SW480 (cell line): ENCODE data around the gene STUB1.
A peak's percentile ranks its signal among the peaks of the same experiment; 100 is the strongest.

ENCODE experiments used
- DNase-seq: peaks from one replicate; pipeline ENCODE4 v3.0.0-alpha.2; 2016; ENCODE audit warnings: low spot score

The STUB1 gene

GRCh38 chr16:679814-680624 is at the start of gene STUB1:
TSS of gene STUB1 (plus strand) at chr16:680410. CDS start at chr16:680526, 116 bp downstream.
- DNase-seq = peak; percentile 82

- DNase-seq = no peak
Observed at GRCh38 chr16:630815-631405, 49.3 kb upstream of the STUB1 start, which contains the start of gene WFIKKN1. TSS of gene WFIKKN1 (plus strand) at chr16:630985. CDS start at chr16:631254, 269 bp downstream.

- DNase-seq = no peak
Observed at GRCh38 chr16:631808-632358, 48.3 kb upstream of the STUB1 start.

GRCh38 chr16:632486-633335 is 47.5 kb upstream of the STUB1 start:
- DNase-seq = no peak

DNA sequence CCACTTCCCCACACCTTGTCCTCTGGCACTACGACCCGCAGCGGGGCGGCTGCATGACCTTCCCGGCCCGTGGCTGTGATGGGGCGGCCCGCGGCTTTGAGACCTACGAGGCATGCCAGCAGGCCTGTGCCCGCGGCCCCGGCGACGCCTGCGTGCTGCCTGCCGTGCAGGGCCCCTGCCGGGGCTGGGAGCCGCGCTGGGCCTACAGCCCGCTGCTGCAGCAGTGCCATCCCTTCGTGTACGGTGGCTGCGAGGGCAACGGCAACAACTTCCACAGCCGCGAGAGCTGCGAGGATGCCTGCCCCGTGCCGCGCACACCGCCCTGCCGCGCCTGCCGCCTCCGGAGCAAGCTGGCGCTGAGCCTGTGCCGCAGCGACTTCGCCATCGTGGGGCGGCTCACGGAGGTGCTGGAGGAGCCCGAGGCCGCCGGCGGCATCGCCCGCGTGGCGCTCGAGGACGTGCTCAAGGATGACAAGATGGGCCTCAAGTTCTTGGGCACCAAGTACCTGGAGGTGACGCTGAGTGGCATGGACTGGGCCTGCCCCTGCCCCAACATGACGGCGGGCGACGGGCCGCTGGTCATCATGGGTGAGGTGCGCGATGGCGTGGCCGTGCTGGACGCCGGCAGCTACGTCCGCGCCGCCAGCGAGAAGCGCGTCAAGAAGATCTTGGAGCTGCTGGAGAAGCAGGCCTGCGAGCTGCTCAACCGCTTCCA is 46.7 kb upstream of the STUB1 start:
- no peak for DNase-seq

DNA sequence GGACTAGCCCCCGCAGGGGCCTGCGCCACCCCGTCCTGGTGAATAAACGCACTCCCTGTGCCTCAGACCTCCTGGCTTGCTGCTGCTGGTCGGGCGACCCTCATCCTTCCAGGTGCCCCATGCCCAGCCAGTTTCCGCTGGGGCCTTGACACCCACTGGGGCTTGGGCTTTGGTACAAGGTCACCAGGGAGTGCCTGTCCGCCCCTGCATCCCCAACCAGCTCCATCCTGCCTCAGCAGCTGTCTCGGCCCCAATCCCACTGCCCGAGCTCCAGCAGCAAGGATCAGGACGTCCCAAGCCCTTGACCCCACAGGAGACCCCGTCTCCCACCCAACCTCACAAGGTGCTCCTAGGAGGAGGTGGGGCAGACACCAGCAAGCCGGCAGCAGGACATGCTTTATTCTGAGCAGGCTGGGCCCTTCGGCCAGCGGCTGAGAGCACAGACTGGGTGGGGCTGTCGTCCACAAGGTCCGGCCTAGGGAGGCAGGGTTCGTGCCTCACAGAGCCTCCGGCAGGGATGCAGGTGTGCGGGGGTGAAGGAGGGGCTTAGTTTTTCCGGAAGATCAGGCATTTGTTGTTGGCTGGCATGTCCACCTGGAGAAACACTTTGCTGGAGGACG is 46.0 kb upstream of the STUB1 start:
- no peak for DNase-seq

- DNase-seq = no peak
Observed at GRCh38 chr16:634996-635395, 45.2 kb upstream of the STUB1 start.

GRCh38 chr16:635573-636205 is 44.5 kb upstream of the STUB1 start:
- DNase-seq = no peak

DNA sequence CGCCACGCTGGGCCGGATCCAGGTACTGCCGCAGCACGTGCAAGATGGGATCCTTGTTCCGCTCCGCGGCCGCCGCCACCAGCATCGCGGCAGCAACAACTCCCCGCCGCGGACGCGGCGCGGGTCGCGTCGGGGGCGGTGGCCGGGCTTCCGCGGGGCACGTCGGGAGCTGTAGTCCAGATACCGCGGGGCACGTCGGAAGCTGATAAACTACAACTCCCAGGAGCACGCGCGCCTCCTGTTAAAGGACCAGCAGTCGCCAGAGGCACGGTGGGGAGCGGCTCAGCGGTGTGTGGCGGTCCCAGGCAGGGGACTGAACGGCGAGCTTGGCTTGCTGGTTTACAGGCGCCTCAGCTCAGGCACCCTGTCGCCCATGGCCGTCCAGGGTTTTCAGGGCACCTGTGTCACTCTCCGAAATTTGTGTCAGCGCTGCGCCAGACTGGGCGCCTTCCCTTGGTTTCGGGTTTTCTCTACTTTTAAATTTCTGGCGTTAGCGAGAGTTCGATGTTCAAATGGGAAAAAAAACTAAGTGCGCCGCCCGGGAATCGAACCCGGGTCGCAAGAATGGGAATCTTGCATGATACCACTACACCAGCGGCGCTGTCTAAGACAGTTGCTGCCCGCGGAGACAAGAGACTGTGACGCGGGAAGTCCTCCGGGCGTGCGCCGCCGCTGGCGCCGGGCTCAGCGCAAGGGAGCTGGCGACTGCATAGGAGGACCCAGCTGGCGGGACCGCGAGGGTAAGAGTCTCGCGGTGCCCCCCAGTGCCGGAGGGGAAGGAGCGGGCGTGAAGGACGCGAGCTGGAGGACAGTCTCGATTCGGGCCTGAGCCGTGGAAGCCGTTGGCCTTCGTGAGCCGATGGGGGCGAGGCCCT is 43.8 kb upstream of the STUB1 start, which contains the start of gene METTL26:
TSS of gene METTL26 (minus strand) at position 100 of the 875 bp plus-strand sequence. CDS start at position 85, 15 bp downstream.
- peak; percentile 95 for DNase-seq

- no peak for DNase-seq
Observed at GRCh38 chr16:637081-638018, 42.9 kb upstream of the STUB1 start.

- no peak for DNase-seq
Observed at GRCh38 chr16:638034-638543, 42.1 kb upstream of the STUB1 start.

- DNase-seq = no peak
Observed at GRCh38 chr16:638836-639235, 41.4 kb upstream of the STUB1 start.

- DNase-seq = no peak
Observed at GRCh38 chr16:640614-641013, 39.6 kb upstream of the STUB1 start.

DNA sequence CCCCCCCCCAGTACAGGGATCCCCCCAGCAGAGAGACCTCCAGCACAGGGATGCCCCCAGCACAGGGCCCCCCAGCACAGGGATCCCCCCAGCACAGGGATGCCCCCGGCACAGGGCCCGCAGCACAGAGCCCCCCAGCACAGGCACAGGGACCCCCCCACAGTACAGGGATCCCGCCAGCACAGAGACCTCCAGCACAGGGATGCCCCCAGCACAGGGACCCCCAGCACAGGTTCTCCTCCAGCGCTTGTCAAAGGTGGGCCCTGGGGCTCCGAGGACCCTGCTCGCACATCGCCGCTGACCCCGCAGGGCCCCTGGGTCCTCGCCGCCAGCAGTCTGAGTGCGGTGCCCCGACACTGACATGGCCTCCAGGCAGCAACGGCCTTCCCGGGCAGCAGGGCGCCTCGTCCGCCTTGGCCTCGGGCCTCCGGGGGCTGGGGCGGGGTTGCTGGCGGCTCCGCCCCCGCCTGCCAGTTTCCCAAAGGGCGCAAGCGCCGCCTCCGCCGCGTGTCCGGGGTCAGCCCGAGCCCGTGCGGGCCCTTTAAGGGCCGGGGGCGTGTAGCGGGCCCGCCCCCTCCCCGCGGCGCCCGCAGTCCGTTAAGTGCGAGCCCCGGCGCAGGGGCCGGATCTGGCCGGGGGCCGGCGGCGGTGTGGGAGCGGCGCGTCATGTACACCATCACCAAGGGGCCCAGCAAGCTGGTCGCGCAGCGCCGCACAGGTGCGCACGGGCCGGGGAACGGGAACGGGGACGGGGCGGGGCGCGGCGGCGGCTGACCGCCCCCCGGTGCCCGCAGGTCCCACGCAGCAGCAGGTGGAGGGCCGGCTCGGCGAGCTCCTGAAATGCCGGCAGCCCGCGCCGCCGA is 38.7 kb upstream of the STUB1 start, which contains the start of gene MCRIP2:
TSS of gene MCRIP2 (plus strand) at position 503 of the 863 bp plus-strand sequence. CDS start at position 667, 164 bp downstream.
- peak; percentile 82 for DNase-seq

- peak; percentile 55 for DNase-seq
Observed at GRCh38 chr16:642189-643049, 37.8 kb upstream of the STUB1 start.

DNA sequence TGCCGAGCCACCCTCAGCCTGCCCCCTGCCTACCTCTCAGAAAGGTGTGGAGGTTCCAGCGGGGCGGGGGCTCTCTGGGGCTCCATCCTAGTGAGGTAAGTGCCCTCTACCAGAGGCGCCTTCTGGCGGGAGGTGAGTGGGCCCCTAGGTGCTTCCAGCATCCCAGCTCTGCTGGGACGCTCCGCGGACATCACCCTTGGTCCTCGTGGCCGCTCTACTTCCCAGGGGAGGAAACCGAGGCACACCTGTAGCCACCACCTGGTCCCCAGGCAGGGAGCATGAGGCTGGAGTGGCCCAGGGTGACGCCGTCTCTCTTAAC is 37.2 kb upstream of the STUB1 start:
- no peak for DNase-seq
